GM18511 (cell line): ENCODE results near the gene DDR2.

ENCODE experiments used
- ATAC-seq: cut with Tn5 transposase; IDR thresholded peaks from one replicate; pipeline ENCODE4 v1.9.1; 2021; ENCODE audit warnings: mild to moderate bottlenecking, moderate library complexity; ENCODE audit not compliant: unreplicated experiment

Gene DDR2

DNA sequence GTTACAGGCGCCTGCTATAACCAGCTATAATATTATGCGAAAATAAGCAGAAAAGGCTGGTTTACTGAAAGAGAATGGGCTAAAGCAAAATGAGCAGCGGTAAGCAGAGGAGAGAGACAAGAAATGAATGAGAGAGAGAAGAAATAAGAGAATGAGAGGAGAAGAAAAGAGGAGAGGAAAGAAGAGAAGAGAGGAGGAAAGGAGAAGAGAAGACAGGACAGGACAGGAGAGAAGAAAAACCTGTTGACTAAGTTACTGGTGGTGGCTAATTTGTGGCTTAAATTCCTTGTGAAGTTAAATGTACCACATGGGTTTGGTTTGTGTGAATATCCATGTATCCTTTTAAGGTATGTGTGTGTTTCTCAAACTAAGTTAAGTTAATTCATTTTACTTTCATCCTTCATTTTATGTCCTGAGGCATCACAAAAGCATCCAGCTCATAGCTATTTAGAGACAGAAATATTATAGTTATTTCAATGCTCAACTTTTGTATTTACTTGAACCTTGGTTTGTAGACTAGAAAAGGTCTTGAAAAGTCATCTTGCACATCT lies 3.1 kb upstream of the DDR2 start:
- ATAC-seq: no peak

DNA sequence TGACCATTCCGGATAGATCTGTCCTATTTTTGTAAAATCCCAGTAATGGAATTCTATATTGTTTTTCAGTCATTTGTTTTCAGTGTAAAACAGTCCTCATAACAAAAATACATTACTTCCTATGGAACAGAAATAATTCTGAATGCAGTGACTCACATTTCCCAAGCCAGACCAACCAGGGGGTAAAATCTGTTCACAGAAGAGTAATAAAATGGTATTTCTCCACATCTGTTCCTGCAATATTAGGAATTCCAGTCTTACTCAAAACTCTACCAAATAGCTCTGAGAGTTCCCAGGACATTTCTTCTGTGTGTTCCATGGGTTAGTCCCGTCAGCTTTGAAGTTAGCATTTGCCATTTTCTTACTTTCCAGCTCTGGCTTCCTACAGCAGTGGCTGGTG lies 2.6 kb upstream of the DDR2 start:
- ATAC-seq: no peak

DNA sequence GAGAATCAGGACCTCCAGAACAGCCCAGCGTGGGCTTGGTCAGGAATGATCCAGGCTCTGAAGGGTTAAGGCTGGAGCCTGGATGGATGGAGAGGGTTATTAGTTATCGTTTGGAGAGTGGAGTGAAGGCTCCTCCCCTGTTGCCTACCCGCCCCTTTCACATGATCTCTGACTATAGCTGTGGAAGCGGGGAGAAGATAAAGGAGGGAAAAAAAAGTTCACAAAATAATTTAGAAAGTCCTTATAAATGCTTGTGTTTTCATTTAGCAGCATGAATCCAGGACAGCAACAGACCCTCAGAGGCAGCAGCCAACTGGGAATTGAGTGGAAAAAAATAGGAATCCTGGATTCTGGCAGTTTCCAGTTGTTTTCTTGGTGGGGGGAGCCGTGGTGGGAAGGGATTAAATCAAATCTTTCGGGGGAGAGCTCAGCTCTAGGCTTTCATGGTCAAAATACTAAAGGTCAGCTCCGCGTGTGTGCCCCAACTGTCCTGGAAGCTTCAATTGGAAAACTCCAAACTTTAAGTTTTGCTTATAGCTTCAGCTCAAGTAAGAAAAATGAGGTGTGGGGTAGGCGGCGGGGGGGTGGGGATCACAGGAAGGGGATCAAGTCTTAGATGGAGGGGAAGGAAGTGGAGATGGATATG lies 595 bp upstream of the DDR2 start:
- no peak for ATAC-seq

DNA sequence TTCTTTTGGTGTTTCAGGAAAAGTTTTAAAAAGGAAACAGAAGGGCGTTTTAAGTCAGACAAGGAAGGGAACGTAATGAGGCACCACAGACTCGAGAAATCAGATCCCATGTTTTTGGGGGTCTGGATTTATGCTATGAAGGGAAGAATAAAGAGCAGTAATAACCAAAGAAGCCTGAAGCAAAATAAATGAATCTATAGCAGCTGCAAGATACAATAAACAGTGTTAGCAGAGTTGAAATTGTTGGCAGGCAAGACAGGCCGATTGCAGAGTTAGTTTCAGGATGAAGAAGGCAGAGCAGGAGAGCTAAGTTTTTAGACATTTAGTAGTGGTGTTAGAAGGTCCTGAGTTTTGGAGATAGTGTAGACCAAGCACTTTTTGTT lies 425 bp downstream of the DDR2 start:
- ATAC-seq: no peak

DNA sequence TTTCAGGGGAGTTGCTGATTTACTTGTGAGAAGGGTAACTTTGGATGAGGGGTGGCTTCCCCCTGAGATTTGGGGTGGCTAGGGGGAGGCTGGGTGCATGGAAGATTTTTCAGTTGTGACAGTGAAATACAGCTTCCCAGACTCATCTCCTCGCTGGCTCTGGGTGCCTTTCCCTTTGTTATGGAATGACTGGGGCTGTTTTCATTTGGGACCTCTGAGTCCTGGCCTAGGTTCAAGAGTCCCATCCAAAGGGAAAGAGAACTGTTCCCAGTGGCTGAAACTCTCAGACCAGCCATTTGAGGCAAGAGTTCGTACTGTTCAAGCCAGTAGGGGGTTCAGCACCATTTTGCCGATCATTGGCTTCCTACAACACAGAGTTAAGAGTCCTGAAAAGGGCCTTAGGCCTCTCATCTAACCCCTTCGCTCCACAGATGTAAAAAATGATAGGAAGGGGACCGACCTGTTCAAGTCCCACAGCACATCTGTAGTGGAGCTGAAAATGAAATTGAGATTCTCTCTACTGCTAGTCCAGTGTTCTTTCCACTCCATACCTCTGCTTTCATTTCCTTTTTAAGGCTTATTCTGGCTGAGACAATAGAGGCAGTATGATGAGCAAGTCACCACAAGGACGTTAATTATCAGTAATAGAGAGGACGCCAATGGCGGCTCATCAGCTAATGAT lies 958 bp downstream of the DDR2 start:
- peak; percentile 67 for ATAC-seq

DNA sequence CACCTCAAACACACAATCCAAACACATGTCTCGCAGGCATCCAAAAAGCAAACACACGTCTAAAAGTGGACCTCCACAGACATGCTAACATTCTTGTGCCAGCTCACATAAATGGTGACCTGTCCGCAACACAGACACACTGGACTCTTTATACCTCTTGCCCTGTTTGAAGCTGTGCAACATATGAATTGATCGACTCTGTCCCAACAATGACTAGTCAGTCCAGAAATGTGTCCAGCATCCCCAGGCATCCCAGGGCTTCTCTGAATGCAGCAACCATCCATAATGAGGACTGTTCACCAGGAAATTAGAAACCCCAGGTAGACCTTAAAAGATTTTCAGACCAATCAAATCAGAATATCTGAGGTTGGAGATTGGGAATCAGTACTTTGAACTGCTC lies 3.2 kb downstream of the DDR2 start:
- no peak for ATAC-seq

DNA sequence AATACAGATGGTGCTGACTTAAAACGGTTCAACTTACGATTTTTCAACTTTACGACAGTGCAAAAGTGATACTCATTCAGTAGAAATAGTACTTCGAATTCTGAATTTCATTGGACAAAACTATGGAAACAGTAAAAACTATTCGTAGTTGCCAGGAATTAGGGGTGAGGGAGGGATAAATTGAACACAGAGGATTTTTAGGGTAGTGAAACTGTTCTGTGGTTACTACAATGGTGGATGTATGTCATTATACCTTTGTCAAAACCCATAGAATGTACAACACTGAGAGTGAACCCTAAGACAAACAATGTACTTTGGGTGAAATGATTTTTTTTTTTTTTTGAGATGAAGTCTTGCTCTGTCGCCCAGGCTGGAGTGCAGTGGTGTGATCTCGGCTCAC lies 7.5 kb downstream of the DDR2 start:
- peak; percentile 71 for ATAC-seq

DNA sequence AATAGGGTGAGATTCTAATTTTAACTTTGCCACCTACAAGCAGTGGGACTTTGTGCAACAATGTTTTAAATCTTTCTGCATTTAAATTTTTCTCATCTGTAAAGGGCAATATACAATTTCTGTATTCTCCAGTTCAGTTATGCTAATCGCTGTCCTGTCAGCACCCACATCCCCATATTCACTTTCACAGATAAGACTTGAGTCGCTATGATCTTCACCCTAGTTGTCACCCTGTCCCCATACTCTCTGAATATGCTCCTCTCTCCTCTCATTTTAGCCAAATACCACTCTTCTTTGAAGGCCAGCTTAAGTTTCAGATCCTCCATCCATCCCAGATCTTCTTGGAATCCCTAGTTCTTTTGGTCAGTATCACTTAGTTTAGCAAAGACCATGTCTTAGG lies 8.8 kb downstream of the DDR2 start:
- no peak for ATAC-seq

DNA sequence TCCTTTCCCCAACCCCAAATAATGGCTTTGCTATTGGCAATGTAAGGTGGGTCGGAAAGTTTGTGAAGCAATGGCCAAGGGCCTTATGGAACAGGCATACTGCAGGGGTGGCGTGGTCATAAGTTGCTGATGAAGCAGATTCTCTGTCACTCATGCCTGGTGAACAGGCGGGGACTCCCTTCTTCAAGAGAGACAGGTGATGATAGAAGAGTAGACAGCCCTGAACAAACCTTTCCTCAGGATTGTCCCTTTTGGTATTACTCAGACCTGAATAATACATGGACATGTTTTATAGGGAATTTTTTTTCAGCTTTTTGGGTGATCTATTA lies 12.7 kb downstream of the DDR2 start:
- ATAC-seq: no peak

DNA sequence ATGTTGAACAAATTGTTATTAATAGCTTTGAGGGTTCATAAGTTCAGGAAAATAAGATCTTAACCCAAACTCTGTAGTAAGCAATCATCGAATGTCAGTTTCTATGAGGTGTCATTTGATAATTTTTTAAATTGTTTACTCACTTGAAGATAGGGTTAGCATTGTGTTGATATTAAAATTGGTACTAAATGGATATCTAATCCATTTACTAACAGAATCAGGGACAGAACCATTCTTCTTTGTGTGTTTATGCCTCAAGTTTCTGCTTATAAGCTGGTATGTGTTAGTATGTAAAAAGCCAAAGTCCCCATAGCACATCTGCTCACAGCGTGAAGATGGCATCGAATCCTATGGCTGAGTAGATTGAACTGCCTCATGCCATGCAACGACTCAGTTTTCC lies 13.4 kb downstream of the DDR2 start:
- no peak for ATAC-seq

DNA sequence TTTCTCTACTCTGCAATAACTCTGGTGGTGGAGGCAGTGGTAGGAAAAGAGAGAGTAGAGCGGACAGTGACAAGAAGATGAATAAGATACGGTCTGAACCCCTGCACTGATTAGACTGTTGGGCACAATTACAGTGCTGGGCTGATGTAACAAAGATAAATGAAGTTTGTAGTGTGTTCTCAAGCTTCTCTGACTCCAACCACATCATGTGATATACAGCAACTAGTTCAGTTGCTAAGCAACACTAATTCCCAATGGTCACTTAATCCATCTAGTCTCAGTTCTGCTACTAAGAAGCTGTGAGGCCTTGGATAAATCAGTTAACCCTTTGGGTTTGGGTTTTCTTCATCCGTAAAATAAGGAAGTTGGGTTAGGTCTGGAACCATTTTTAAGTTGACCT lies 17.3 kb downstream of the DDR2 start:
- no peak for ATAC-seq

DNA sequence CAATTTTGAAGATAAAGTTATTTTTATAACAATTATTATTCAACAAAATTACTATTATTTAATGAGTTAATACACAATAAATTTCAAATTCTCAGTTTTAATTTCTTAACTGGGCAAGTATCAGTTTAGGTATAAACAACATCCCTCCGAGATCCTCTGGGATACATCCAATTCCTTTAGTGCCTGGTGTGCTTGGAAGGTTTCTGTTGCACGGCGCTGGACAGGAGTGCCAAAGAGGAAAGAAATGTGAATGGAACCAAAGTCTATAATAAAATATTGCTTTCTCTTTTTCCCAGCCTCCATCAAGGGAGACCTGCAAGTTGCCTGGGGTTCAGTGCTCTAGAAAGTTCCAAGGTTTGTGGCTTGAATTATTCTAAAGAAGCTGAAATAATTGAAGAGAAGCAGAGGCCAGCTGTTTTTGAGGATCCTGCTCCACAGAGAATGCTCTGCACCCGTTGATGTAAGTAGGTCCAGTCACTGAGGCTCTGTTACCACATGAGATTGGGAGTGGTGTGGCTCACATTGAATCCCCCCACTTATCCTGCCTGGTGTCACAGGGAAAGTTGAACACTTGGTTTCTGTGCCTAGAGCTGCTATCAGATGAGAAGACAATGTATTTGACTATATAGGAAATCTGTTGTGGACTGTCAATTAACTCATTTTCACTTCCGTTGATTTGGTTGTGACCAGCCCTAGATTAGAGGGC lies 22.8 kb downstream of the DDR2 start:
- ATAC-seq: no peak

DNA sequence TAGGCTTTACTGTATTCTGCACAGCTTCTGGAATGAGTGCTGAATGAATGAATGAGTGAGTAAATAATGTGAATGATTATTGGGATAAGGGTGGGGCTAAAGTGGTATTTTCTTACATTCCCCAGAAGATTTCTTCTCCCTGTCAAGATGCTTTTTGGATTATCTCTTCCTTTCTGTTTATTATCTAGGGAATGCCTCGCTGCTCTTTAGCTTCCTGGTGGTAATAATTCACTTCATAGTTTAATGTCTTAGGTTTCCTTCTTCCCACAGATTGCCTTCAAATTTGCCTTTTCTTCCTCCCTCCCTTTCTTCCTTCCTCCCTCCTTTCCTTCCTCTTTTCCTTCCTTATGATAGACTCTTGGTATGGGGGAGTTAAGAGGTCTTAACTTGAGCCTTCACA lies 24.0 kb downstream of the DDR2 start:
- ATAC-seq: no peak

DNA sequence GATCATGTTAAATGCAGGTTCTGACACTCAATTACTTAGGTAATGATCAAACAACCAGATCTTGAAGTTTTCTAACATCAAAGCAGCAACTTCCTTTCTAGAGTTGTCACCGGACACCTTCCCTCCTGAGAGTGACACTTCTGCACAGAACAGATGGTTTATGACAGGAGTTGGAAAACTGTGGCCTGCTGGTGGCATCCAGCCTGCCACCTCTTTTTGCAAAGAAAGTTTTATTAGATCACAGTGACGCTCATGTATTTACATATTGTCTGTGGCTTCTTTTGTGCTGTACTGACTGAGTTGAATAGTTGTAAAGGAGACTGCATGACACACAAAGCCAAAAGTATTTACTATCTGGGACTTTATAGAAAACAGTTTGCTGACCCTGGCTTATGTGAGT lies 28.3 kb downstream of the DDR2 start:
- no peak for ATAC-seq

DNA sequence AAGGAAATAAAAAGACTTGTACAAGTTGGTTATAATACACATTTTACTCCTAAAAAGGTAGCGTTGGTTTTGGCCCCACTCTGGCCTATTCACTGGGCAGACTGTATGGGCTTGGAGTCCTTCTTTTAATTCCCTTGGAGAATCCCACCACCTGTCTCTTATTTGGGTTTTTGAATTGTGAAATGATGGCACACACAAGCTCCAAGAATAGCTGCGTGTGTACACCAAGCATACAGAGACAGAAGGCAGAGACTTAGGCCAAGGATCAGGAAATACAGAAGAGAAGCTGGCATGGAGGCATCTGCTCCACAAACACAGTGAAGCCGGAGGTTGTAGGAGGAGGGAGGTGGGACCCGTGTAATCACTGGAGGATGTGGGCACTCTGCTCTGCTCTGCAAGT lies 29.1 kb downstream of the DDR2 start:
- no peak for ATAC-seq

DNA sequence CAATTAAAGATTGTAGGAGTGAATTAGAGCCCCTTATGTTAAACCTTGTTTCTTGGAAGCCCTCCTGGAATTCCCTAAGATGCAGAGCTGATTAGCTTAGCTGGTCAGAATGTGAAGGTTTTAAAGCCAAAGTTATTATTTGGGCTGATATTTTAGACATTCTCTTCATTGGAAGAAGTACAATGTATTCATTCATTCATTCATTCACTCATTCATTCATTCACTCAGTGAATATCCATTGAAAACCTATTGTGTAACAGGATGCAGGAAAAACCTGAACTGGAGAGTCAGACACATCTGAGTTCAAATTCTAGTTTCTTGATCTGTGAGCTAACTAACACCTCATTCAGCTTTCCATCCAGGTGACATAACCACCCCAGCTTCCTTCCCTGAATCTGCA lies 29.7 kb downstream of the DDR2 start:
- ATAC-seq: no peak

DNA sequence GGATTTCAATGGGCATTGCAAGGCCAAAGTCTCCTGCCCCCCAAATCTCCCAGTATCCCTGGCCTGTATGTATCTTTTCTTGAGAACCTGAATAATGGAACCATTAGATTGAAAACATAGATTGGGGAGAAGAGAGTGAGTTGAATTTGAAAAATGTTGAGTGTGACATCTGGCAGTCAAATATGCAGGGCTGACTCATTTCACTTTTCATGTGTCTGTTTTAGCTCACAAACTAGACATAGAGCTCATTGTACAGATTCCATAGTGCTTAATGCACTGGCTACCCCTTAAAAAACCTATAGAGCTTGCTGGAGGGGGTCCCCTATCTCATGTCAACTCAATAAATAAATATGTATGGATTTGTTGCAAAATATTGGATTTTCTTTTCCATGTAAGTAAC lies 30.8 kb downstream of the DDR2 start:
- ATAC-seq: peak; percentile 74

DNA sequence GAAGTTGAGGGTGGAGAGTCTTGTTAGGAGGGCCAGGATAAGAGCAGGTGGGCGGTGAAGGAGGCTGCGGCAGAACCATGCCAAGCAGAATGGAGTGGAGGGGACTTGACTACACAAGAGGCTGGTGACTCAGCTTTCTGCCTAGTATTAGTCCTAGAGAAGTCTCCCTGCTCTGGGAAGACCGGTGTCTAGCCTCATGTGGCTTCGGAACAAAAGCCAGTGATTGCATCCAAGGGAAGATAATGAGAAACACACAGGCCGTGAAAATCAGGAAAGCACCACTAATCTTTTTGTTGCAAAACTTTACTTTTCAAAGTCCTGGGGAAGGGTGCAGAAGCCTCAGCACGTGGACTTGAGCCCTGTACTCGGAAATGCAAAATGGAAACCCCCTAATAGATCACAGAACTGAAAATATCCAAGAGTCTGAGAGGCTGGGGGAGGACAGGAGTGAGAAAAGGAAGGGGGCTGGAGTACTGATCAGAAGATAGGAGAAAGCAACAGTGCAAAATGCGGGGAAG lies 31.4 kb downstream of the DDR2 start:
- peak; percentile 49 for ATAC-seq

DNA sequence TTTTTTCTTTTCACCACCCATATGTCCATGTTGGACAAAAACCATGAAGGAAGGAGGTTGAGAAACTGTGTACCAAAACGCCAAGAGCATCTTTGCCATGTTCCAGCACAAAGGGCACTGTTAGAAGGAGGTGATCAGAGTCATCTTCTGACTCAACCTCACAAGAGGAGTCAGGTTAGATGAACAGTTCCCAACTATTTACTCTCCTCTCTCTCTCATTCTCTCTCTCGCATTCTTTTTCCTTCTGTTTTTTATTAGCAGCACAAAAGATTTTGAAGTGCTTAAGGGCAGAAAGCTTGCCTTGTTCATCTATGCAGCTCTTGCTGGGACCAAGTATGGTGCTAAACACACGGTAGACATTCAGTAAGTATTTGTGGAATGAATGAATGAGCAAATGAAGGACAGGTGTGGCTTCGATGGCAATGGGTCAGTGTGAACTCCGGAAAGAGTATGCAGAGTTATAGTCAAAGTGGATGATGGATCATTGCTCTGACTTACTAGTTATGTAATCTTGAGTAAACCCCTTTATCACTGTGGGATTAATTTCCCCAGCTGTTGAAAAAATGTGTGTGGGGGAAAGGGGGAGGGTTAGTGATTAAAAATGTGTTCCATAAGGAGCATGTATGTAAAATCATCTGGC lies 33.9 kb downstream of the DDR2 start:
- ATAC-seq: no peak

DNA sequence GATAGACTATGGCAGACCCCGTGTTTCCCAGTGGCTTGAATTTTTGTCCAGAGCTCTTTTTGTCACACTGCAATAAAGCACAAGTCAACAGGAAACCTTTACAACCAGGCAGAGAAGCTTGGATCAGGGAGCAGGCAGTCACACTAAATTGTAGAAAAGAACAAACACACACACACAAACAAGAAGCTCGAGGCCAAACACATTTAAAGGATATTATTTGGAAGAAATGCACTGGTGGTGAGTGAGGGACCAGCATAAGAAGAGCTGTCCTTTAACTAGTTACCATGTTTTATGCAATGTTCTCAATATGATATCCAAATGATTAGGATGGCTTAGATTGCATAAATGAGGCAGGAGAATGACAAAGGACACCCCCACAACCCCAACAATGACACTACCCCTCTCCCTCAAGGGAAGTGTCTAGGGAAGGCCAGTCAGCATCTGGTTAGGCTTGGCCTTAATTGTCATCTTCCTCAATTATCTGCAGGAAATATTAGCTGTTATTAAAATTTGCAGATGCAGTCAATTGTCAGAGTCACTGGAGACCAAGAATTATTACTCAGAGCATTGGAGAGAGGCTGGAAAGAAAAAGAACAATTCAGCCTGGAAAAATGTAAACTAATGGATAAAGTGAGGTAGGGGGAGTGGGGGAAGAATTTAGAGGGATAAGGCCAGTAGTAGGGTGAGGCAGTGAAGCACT lies 35.3 kb downstream of the DDR2 start:
- ATAC-seq: no peak
